Stimulated activated memory B cell treated with anti-CD40 and anti-IgM and Interleukin-4, amounts not matched to agents 10 μg/mL and 1 μg/mL and 100 μg/mL, for 72 hours (primary cell): ENCODE data around the gene MUC5AC.
"Not testable (repeated sequence)": the region's sequence is repeated elsewhere in the genome, so short reads cannot be mapped to it uniquely, and the experiment has no call there.

ENCODE experiments used
- ATAC-seq: fragments of 150-1000 bp; cut with Tn5 transposase; 2 replicates; pipeline ENCODE4 v1.10.0; 2021
- H3K27ac Mint-ChIP-seq: one replicate; pipeline ENCODE4 v1.8.0; 2022; ENCODE audit warnings: mild to moderate bottlenecking, mixed read lengths
- H3K27me3 Mint-ChIP-seq: one replicate; pipeline ENCODE4 v1.8.0; 2022; ENCODE audit warnings: mixed read lengths
- H3K36me3 Mint-ChIP-seq: one replicate; pipeline ENCODE4 v1.8.0; 2022; ENCODE audit warnings: mixed read lengths
- H3K4me1 Mint-ChIP-seq: one replicate; pipeline ENCODE4 v1.8.0; 2022; ENCODE audit warnings: mixed read lengths
- H3K4me3 Mint-ChIP-seq: one replicate; pipeline ENCODE4 v1.8.0; 2022; ENCODE audit warnings: mild to moderate bottlenecking, moderate library complexity, mixed read lengths
- H3K9me3 Mint-ChIP-seq: one replicate; pipeline ENCODE4 v1.8.0; 2022; ENCODE audit warnings: mixed read lengths

Gene MUC5AC

DNA sequence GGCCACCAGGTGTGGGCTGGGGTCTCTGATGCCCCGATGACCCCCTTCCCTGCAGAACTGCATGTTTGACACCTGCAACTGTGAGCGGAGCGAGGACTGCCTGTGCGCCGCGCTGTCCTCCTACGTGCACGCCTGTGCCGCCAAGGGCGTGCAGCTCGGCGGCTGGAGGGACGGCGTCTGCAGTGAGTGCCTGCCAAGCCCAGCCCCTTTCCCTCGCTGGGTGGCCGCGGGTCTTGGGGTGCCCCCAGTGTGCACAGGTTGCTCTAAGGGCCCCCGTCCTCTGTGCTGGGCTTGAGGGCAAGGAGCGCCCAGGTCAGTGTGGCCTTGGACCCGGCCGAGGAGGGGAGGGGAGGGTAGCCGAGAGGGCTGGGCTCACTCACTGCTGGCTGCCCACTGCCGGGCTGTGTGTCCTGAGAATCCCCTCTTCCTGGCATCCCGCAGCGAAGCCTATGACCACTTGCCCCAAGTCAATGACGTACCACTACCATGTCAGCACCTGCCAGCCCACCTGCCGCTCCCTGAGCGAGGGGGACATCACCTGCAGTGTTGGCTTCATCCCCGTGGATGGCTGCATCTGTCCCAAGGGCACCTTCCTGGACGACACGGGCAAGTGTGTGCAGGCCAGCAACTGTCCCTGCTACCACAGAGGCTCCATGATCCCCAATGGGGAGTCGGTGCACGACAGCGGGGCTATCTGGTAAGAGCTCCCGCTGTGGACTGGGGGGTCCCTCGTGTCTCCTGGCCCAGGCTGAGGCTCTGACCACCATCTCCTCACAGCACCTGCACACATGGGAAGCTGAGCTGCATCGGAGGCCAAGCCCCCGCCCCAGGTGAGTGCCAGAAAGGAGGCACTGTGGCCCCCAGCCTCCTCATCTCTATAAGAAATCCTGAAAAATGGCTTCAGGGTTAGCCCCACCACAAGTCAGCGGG, 17.0 kb downstream of the MUC5AC start:
- H3K36me3 Mint-ChIP-seq: no peaks in the 10 kb centered on the region
- H3K27me3 Mint-ChIP-seq: peaks cover 12% of the 10 kb centered on the region
- H3K4me3 Mint-ChIP-seq: no peak overlapping the region
- H3K9me3 Mint-ChIP-seq: peaks cover 28% of the 10 kb centered on the region
- no peak for ATAC-seq
- no peak overlapping the region for H3K27ac Mint-ChIP-seq
- H3K4me1 Mint-ChIP-seq: no peaks in the 10 kb centered on the region

DNA sequence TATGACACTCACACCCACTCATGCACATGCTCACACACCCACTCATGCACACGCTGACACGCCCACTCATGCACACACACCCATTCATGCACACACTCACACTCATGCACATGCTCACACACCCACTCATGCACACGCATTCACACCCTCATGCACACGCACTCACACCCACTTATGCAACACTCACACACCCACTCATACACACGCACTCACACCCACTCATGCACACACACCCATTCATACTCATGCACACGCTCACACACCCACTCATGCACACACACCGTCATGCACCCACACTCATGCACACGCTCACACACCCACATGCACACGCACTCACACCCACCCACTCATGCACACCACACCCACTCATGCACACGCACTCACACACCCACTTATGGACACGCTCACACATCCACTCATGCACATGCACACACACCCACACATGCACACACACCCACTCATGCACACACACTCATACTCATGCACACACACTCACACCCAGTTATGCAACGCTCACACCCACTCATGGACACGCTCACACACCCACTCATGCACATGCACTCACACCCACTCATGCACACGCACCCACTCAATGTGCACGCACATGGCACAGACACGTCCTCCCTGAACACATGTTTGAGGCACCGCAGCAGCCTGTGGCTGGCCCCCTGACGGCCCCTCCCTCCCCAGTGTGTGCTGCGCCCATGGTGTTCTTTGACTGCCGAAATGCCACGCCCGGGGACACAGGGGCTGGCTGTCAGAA, 17.9 kb downstream of the MUC5AC start:
- Mint-ChIP-seq H3K9me3 (peaks cover 19% of the 10 kb centered on the region), H3K27me3 (peaks cover 12% of the 10 kb centered on the region), H3K4me3 (no peak overlapping the region), H3K27ac (no peak overlapping the region), H3K4me1 (no peaks in the 10 kb centered on the region), H3K36me3 (no peaks in the 10 kb centered on the region)
- ATAC-seq: no peak

DNA sequence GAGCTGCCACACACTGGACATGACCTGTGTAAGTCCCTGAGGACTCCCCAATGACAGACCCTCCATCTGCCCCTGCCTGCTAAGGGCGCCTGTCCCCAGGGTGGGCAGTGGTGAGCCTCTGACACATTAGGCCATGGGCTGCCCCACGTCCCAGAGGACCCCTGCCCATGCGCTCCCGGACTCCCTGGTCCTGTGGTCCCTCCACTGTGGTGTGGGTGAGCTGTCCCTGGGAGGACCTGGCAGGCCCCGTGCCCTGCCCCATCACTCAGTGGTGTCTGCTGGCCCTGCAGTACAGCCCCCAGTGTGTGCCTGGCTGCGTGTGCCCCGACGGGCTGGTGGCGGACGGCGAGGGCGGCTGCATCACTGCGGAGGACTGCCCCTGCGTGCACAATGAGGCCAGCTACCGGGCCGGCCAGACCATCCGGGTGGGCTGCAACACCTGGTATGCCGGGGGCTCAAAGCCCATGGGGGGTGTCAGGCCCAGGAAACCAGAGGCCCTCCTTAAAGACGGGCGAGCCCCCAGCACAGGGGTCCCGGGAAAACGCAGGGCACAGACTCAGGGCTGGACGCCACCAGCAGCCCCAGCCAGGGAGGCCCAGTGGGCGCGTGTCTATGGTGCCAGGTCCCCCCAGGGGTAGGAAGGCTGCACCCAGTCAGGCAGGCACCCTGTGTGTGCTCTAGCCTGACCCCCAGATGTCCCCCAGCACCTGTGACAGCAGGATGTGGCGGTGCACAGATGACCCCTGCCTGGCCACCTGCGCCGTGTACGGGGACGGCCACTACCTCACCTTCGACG, 18.7 kb downstream of the MUC5AC start:
- Mint-ChIP-seq H3K27ac (no peak overlapping the region), H3K9me3 (peaks cover 11% of the 10 kb centered on the region), H3K36me3 (no peaks in the 10 kb centered on the region), H3K4me3 (no peak overlapping the region), H3K4me1 (no peaks in the 10 kb centered on the region), H3K27me3 (peaks cover 12% of the 10 kb centered on the region)
- ATAC-seq: no peak

- no peak for ATAC-seq
- H3K27me3 Mint-ChIP-seq: peaks cover 12% of the 10 kb centered on the region
Measured at GRCh38 chr11:1177020-1177770, 19.4 kb downstream of the MUC5AC start.

GRCh38 chr11:1177771-1178090, 20.0 kb downstream of the MUC5AC start:
- no peak overlapping the region for H3K4me3 Mint-ChIP-seq

More at GRCh38 chr11:1177020-1177770, 19.4 kb downstream of the MUC5AC start:
- no peaks in the 10 kb centered on the region for H3K36me3 Mint-ChIP-seq
- H3K4me1 Mint-ChIP-seq: no peaks in the 10 kb centered on the region
- H3K9me3 Mint-ChIP-seq: peaks cover 6% of the 10 kb centered on the region
- H3K4me3 Mint-ChIP-seq: no peak overlapping the region
- no peak overlapping the region for H3K27ac Mint-ChIP-seq

DNA sequence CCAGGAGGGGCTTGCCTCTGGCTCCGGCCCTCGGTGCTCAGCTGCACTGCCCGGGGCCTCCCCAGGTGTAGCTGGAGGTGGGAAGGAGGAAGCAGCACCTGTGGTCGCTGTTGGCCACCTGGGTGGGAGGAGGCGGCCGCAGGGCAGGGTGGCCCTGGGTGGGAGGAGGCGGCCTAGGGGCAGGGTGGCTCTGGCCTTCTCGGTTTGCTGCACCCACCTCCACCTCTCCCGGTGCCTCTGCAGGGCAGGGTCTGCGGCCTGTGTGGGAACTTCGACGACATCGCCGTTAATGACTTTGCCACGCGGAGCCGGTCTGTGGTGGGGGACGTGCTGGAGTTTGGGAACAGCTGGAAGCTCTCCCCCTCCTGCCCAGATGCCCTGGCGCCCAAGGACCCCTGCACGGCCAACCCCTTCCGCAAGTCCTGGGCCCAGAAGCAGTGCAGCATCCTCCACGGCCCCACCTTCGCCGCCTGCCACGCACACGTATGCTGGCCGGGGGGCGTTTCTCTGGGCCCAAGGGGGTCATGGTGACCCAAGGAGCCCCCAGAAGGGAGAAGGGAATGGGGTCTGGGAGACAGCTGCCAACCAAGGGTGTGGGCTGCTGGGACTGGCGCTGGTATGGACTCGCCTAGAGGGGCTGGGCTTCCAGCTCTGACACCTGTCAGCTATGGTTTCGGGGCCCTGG, 20.6 kb downstream of the MUC5AC start:
- no peak overlapping the region for H3K4me3 Mint-ChIP-seq
- peaks cover 6% of the 10 kb centered on the region for H3K9me3 Mint-ChIP-seq
- no peak overlapping the region for H3K27ac Mint-ChIP-seq
- ATAC-seq: no peak
- H3K27me3 Mint-ChIP-seq: peaks cover 12% of the 10 kb centered on the region
- no peaks in the 10 kb centered on the region for H3K36me3 Mint-ChIP-seq
- H3K4me1 Mint-ChIP-seq: no peaks in the 10 kb centered on the region

More at GRCh38 chr11:1177771-1178090, 20.0 kb downstream of the MUC5AC start:
- Mint-ChIP-seq H3K4me1 (no peaks in the 10 kb centered on the region), H3K27me3 (peaks cover 12% of the 10 kb centered on the region), H3K9me3 (peaks cover 6% of the 10 kb centered on the region), H3K36me3 (no peaks in the 10 kb centered on the region), H3K27ac (no peak overlapping the region)
- no peak for ATAC-seq

DNA sequence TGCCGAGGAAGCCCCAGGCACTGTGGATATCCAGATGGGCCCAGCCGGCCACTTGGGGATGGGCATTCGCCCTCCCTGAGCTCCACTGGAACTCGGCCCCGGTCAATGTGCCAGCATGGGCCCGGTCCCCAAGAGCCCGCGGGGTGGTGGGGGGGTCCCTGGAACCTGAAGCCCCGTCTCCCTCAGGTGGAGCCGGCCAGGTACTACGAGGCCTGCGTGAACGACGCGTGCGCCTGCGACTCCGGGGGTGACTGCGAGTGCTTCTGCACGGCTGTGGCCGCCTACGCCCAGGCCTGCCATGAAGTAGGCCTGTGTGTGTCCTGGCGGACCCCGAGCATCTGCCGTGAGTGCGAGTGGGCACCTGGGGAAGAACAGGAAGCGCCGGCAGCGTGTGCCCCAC, 21.2 kb downstream of the MUC5AC start:
- Mint-ChIP-seq H3K27me3 (peaks cover 12% of the 10 kb centered on the region), H3K27ac (no peak overlapping the region), H3K9me3 (peaks cover 6% of the 10 kb centered on the region), H3K36me3 (no peaks in the 10 kb centered on the region), H3K4me1 (no peaks in the 10 kb centered on the region), H3K4me3 (no peak overlapping the region)
- ATAC-seq: no peak

DNA sequence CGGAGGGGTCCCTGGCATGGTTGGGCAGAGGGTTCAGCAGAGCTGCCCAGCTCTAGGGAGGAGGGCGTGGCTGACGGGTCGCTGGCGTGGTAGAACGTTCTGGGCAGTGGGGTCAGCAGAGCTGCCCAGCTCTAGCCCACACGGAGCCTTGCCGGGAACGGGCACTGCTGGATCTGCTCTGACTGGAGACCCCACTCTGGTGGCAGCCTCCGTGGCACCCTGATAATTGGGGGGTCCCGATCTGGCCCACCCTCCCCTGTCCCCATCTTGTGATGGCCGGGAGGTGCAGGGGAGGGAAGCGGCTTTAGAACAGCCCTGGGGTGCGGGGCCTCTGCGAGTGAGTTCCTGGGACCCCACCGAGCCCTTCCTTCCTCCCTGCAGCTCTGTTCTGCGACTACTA, 21.9 kb downstream of the MUC5AC start:
- Mint-ChIP-seq H3K9me3 (peaks cover 6% of the 10 kb centered on the region), H3K4me3 (no peak overlapping the region), H3K36me3 (no peaks in the 10 kb centered on the region), H3K4me1 (no peaks in the 10 kb centered on the region), H3K27me3 (peaks cover 12% of the 10 kb centered on the region), H3K27ac (no peak overlapping the region)
- no peak for ATAC-seq

DNA sequence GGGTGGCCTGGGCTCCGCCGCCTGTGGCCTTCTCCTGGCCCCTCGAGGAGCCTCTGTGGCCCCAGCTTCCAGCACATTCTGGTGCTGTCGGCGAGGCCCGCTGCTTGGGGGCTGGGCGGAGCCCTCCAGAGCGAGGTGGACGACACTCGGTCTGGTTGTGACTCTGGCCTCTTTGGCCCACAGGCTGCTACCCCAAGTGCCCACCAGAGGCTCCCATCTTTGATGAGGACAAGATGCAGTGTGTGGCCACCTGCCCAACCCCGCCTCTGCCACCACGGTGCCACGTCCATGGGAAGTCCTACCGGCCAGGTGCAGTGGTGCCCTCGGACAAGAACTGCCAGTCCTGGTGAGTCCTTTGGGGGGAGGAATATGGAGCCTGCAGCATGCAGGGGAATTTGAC, 22.4 kb downstream of the MUC5AC start:
- H3K9me3 Mint-ChIP-seq: peaks cover 6% of the 10 kb centered on the region
- no peak for ATAC-seq
- no peaks in the 10 kb centered on the region for H3K4me1 Mint-ChIP-seq
- H3K36me3 Mint-ChIP-seq: no peaks in the 10 kb centered on the region
- H3K27ac Mint-ChIP-seq: no peak overlapping the region
- no peak overlapping the region for H3K4me3 Mint-ChIP-seq
- H3K27me3 Mint-ChIP-seq: peaks cover 12% of the 10 kb centered on the region

DNA sequence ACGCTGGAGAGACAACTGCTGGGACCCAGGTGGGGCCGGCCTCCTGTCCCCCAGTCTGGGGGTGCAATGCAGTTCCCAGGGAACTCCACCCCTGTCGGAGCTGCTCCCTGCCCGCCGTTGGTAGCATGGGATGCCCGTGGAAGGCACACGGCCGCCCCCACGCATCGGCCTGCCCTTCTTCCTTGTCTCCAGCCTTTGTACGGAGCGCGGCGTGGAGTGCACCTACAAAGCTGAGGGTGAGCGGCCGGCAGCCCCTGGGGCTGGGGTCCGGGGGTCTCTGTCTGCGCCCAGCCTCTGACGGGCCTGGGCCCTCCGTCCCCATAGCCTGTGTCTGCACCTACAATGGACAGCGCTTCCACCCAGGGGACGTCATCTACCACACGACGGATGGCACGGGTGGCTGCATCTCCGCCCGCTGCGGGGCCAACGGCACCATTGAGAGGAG, 23.2 kb downstream of the MUC5AC start:
- ATAC-seq: no peak
- Mint-ChIP-seq H3K36me3 (no peaks in the 10 kb centered on the region), H3K27me3 (peaks cover 12% of the 10 kb centered on the region), H3K9me3 (no peaks in the 10 kb centered on the region), H3K4me3 (no peak overlapping the region), H3K4me1 (no peaks in the 10 kb centered on the region), H3K27ac (no peak overlapping the region)

DNA sequence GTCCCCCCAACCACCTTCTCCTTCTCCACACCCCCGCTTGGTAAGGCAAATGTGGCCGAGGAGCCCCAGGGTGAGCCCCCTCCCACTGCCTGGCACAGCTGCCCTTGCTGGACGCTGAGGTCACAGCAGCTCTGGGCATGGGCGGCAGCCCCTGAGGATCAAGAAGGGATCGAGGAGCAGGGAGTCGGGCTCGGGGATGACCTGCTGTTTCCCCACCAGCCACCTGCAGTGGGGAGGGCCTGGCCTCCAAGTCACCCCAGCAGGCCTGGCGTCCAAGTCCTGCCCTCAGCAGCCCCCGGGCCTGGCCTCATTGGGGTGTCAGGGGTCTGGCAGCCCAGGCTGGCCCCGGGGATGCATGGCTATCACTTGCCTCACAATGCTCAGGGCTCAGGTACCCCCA, 23.7 kb downstream of the MUC5AC start:
- Mint-ChIP-seq H3K36me3 (no peaks in the 10 kb centered on the region), H3K9me3 (no peaks in the 10 kb centered on the region), H3K27me3 (peaks cover 12% of the 10 kb centered on the region), H3K27ac (no peak overlapping the region), H3K4me1 (no peaks in the 10 kb centered on the region), H3K4me3 (no peak overlapping the region)
- ATAC-seq: no peak

- H3K4me1 Mint-ChIP-seq: no peaks in the 10 kb centered on the region
- peaks cover 12% of the 10 kb centered on the region for H3K27me3 Mint-ChIP-seq
- no peak for ATAC-seq
- no peaks in the 10 kb centered on the region for H3K36me3 Mint-ChIP-seq
- H3K27ac Mint-ChIP-seq: no peak overlapping the region
- H3K9me3 Mint-ChIP-seq: no peaks in the 10 kb centered on the region
- H3K4me3 Mint-ChIP-seq: no peak overlapping the region
Measured at GRCh38 chr11:1181853-1182535, 24.2 kb downstream of the MUC5AC start.

DNA sequence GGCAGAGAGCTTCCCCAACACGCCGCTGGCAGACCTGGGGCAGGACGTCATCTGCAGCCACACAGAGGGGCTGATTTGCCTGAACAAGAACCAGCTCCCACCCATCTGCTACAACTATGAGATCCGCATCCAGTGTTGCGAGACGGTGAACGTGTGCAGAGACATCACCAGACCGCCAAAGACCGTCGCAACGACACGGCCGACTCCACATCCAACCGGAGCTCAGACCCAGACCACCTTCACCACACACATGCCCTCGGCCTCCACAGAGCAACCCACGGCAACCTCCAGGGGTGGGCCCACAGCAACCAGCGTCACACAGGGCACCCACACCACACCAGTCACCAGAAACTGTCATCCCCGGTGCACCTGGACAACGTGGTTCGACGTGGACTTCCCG, 26.4 kb downstream of the MUC5AC start:
- not testable (repeated sequence) for H3K4me3 Mint-ChIP-seq, H3K27me3 Mint-ChIP-seq, ATAC-seq, H3K36me3 Mint-ChIP-seq, H3K9me3 Mint-ChIP-seq, H3K27ac Mint-ChIP-seq, H3K4me1 Mint-ChIP-seq
